H1 (cell line): ENCODE results near the gene PLA2G4E. TPM values are rescaled to one million over a fixed set of nuclear protein-coding genes. Genes with fewer than 3 reads are reported as not detected.

Experiments used
- ASH2L ChIP-seq: fragments of 200-600, 300-600 bp; sonication (generic); IDR thresholded peaks from one replicate; pipeline ENCODE4 v1.7.1; 2017; ENCODE audit warnings: low read length
- BACH1 ChIP-seq: IDR thresholded peaks from 2 replicates; pipeline ENCODE4 v1.6.1; 2012; ENCODE audit warnings: low read length, improper control_type of control experiment
- GTF2F1 ChIP-seq: IDR thresholded peaks from 2 replicates; pipeline ENCODE4 v1.6.1; 2012; ENCODE audit warnings: low read depth, low read length, improper control_type of control experiment, borderline replicate concordance
- RFX5 ChIP-seq: IDR thresholded peaks from 2 replicates; pipeline ENCODE4 v1.6.1; 2011; ENCODE audit warnings: low read depth, low read length, improper control_type of control experiment, borderline replicate concordance
- TAF7 ChIP-seq: optimal IDR thresholded peaks from 2 replicates; pipeline ENCODE3; 2011; ENCODE audit warnings: low read depth, mild to moderate bottlenecking, inconsistent platforms, low read length, moderate library complexity, borderline replicate concordance
- YY1 ChIP-seq: IDR thresholded peaks from 2 replicates; pipeline ENCODE4 v1.6.1; 2011; ENCODE audit warnings: low read depth, mild to moderate bottlenecking, low read length
- polyA plus RNA-seq, 7 experiments: library from polyadenylated mRNA; depleted of rRNA in 3 of 7; stranded (reverse) in 5 of 7; unstranded in 2 of 7; fragments of >200 nt in 5 of 7; fragments of 200-250 nt in 2 of 7; gene quantifications; 1 replicate in 5 of 7; 2 replicates in 1 of 7; 4 replicates in 1 of 7; pipeline versions ENCODE4 v1.2.1 to v1.2.3, GENCODE V29; 2011 to 2013; ENCODE audit warnings: missing spikeins in 2 of 7, mixed read lengths in 2 of 7
- total RNA-seq: library from RNA; stranded (reverse); fragmentation: NEBNext Ultra II Directional; extraction: Animal tissue kit (Norgen Biotek cat#: 25700); gene quantifications from 2 replicates; pipeline ENCODE4 v1.2.1, GENCODE V29; 2021

PLA2G4E gene
- total and polyA plus RNA-seq, 2 of the 8 experiments (the other 6 are each of a cell fraction or from before 2014, with no cell fraction given) = 0.03 TPM; not detected in 1

GRCh38 chr15:41939986-41940385, 80.9 kb downstream of the PLA2G4E start (continued):
- TF ChIP-seq RFX5 = no peak
- TF ChIP-seq YY1 = no peak
- no peak for TF ChIP-seq TAF7
- TF ChIP-seq ASH2L = no peak
- no peak for TF ChIP-seq BACH1
- TF ChIP-seq GTF2F1 = no peak
